ENCODE data around the gene RALGPS1. TPM values are rescaled to one million over a fixed set of nuclear protein-coding genes. Genes with fewer than 3 reads are reported as not detected.

RALGPS1 gene
- total RNA-seq, 1 experiment from 2014 or later = 18.6 TPM

- Histone ChIP-seq H2BK15ac (ENCODE audit: low read depth, low read length) (no peak overlapping the region), H3K18ac (ENCODE audit: insufficient read length, low read depth, low read length) (no peak overlapping the region), H3K27ac (ENCODE audit: insufficient read length, low read depth, low read length) (no peak overlapping the region), H2BK12ac (ENCODE audit: insufficient read length, low read depth, low read length) (no peak overlapping the region), H4K20me1 (ENCODE audit: control insufficient read depth, insufficient read depth, insufficient read length) (no peaks in the 10 kb centered on the region), H2BK120ac (ENCODE audit: low read depth, low read length, poor library complexity, severe bottlenecking) (no peak overlapping the region), H3K4ac (ENCODE audit: low read depth, low read length) (no peak overlapping the region), H3K79me2 (ENCODE audit: insufficient read depth, low read length) (no peaks in the 10 kb centered on the region), H4K5ac (ENCODE audit: insufficient read length, low read depth, low read length) (no peak overlapping the region), H2AFZ (ENCODE audit: low read length) (no peak overlapping the region), H3T11ph (ENCODE audit: low read length) (no peak overlapping the region), H2BK5ac (ENCODE audit: insufficient read length, low read length) (no peak overlapping the region), H3K14ac (ENCODE audit: insufficient read depth, low read length) (no peak overlapping the region), H3K56ac (ENCODE audit: insufficient read length, low read depth, low read length) (no peak overlapping the region), H4K8ac (replicated peaks; ENCODE audit: insufficient read length, low read depth, low read length) (no peak overlapping the region), H4K91ac (ENCODE audit: insufficient read length, low read depth, low read length) (no peak overlapping the region), H3K23me2 (ENCODE audit: insufficient read length, low read depth, low read length, poor library complexity, severe bottlenecking) (no peaks in the 10 kb centered on the region), H3K23ac (ENCODE audit: insufficient read length, low read depth, low read length) (no peak overlapping the region), H3K4me2 (ENCODE audit: insufficient read depth, insufficient read length, low read length) (no peak overlapping the region), H3K4me1 (ENCODE audit: insufficient read depth, low read length) (no peaks in the 10 kb centered on the region), H2BK20ac (ENCODE audit: low read depth, low read length, poor library complexity, severe bottlenecking) (no peak overlapping the region), H3K27me3 (ENCODE audit: insufficient read depth, low read length) (no peaks in the 10 kb centered on the region), H2AK5ac (ENCODE audit: insufficient read length, low read length) (no peak overlapping the region), H3K9me3 (ENCODE audit: control insufficient read depth, low read depth, low read length) (no peaks in the 10 kb centered on the region), H3K79me1 (ENCODE audit: insufficient read depth, low read depth, low read length, poor library complexity, severe bottlenecking) (no peaks in the 10 kb centered on the region), H3K9ac (ENCODE audit: extremely low read depth, insufficient read length, low read length) (no peak overlapping the region)
- no peak for DNase-seq
- no CpG with 5 or more reads among the region's 6 CpGs for WGBS (ENCODE audit: extremely low coverage, insufficient read length, low lambda C conversion rate)
- no peaks in the 10 kb centered on the region; the same call in 1 of the 2 replicates for H3K27me3 Mint-ChIP-seq (ENCODE audit: low read depth)
- no peaks in the 10 kb centered on the region; a peak in 1 of 4 replicates for H3K4me1 Mint-ChIP-seq
- H3K27ac Mint-ChIP-seq = no peak overlapping the region; a peak in 1 of 7 replicates
- no peak overlapping the region for H3K4me3 Mint-ChIP-seq
- no peaks in the 10 kb centered on the region for H3K36me3 Mint-ChIP-seq (ENCODE audit: insufficient read depth in 1 of 3, low read depth in 3 of 3)
- TF ChIP-seq, protein P1, sequence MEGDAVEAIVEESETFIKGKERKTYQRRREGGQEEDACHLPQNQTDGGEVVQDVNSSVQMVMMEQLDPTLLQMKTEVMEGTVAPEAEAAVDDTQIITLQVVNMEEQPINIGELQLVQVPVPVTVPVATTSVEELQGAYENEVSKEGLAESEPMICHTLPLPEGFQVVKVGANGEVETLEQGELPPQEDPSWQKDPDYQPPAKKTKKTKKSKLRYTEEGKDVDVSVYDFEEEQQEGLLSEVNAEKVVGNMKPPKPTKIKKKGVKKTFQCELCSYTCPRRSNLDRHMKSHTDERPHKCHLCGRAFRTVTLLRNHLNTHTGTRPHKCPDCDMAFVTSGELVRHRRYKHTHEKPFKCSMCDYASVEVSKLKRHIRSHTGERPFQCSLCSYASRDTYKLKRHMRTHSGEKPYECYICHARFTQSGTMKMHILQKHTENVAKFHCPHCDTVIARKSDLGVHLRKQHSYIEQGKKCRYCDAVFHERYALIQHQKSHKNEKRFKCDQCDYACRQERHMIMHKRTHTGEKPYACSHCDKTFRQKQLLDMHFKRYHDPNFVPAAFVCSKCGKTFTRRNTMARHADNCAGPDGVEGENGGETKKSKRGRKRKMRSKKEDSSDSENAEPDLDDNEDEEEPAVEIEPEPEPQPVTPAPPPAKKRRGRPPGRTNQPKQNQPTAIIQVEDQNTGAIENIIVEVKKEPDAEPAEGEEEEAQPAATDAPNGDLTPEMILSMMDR (conservative IDR thresholded peaks at IDR 0.05) = no peak
- no peaks in the 10 kb centered on the region for H3K9me3 Mint-ChIP-seq
These were observed 93.1 kb downstream of the RALGPS1 start for GRCh38 chr9:127007638-127008037.

Data from H9 (cell line).